HG03520 (cell line): ENCODE data around the gene CIAO2B.
"Not testable (repeated sequence)": the region's sequence is repeated elsewhere in the genome, so short reads cannot be mapped to it uniquely, and the experiment has no call there.

Source experiments
- ATAC-seq: cut with Tn5 transposase; IDR thresholded peaks from one replicate; pipeline ENCODE4 v1.9.1; 2021; ENCODE audit warnings: mild to moderate bottlenecking, moderate library complexity; ENCODE audit not compliant: unreplicated experiment

The CIAO2B gene

DNA sequence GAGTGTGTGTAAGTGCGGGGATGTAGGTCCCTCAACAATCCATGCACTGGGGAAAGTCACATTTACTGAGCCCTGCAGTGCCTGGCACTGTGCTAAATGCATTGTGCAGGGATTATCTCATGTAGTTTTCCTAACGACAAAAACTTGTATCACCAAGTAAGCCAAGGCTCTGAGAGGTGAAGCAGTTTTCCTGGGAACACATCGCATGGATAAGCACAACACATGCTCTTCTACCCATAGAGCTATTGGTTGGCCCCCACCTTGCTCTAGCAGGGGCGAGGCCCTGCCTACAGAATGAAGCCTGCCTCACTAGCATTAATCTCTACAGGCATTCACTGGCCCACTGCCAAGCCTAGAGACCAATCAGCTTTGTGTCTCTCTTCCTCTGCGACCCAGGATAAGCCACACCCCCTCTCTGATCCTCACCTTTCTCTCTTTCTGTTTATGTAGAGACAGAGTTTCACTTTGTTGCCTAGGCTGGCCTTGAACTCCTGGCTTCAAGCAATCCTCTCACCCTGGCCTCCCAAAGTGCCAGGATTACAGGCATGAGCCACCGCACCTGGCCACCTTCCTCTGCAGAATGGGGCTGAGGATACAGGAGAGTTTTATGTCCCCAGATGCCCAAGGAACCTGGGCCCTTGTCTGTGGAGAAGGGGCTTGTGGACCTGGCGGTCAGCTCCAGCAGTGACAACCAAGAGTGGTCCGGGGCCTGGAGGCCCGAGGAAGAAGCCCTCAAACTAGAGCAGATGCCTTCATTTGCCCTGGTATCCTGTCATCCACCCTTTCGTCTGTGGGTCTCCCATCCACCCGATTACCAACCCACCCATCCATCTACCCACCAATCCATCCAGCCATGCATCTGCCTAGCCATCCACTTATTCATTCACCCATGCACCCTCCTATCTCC is 28.3 kb downstream of the CIAO2B start:
- no peak for ATAC-seq

DNA sequence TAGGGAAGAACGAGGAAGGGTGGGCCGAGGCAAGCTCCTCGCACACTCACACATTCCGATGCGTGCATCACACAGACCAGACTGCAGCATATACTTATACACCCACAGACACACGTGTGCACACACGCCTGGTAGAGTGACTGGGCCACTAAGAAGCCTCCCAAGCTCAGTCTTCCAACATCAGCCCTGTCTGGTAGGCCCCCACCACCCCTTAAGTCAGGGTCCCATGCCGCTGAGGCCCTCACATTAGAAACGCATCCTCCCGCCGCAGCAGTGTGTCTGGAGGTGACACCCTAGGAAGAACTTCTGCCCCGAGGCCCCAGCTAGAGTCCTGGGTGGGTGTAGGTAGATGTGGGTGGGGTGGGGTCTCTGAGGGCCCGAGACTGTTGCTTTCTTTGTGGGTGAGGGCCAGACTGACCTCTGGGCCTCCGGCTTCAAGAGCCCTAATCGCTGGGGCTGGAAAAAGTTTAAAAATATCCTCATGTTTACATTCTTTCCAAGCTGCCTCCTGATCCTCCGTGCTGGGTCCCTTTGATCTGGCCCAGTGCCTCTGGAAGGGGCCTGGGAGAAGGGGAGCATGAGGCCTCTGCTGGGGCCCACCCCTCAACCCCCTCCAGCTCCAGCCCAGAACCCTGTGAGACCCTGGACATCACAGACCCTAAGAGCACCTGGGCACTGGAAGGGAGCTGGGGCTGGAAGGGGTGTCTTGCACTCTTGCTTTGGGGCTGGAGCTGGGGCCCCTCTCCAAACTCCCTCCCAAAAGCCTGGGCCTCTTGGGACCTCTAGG is 29.2 kb downstream of the CIAO2B start:
- ATAC-seq = no peak

DNA sequence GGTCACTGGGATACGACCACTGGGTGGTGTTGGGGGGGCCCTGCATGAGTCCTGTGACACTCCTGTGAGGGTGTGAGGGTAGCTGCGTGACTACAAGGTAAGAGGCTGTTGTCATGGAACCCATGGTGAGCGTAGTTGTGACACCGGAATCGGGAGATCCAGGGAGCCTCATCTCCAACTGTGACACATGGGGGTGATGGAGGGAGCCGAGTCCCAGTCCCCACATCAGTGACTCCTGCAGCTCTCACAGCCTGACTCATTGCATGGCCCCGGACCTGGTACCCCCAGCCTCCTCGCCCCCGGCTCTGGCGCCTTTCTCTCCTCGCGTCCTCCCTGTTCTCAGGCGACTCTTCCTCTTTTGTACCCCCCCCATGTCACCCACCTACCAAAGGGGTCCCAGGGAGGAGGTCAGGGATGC is 29.8 kb downstream of the CIAO2B start:
- ATAC-seq = no peak

DNA sequence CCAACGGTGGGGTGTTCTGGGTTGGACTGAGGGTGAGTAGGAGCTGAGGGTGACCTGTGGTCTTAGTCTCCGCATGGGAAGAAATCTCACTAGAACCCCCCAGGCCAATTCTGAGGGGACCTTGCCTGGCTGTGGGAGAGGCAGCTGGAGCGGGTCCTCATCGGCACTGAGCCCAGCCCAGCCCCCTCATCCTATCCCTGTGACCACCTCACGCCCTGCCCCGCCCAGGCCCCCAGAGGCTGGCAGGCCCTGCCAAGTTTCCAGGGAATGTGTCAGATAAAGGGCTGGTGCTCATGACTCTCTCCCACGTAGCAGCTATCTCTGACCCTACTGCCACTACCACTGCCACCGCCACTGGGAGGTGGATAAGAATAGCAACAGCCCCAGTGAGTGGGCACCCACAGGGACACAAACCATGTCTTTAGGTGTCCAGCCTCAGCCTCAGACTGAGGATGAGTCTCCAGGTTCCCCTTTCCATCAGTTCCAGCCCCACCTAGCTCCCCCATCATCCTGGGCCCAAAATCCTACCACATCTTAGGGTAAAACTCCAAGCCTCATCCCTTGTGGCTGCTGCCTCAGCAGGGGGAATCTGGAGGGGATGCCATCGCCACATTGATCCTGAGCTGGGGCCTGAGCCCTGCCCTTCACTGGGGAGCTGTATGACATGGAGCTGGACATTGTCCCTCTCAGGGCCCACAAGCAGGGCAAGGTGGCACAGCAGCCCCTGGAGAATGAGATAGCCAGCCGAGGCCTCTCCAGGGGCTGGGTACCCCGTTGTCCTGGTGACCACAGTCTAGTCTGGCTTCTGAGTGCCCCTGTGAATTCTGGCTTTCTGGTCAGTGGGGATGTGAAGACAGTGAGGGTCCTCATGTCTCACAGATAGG is 30.4 kb downstream of the CIAO2B start:
- no peak for ATAC-seq

DNA sequence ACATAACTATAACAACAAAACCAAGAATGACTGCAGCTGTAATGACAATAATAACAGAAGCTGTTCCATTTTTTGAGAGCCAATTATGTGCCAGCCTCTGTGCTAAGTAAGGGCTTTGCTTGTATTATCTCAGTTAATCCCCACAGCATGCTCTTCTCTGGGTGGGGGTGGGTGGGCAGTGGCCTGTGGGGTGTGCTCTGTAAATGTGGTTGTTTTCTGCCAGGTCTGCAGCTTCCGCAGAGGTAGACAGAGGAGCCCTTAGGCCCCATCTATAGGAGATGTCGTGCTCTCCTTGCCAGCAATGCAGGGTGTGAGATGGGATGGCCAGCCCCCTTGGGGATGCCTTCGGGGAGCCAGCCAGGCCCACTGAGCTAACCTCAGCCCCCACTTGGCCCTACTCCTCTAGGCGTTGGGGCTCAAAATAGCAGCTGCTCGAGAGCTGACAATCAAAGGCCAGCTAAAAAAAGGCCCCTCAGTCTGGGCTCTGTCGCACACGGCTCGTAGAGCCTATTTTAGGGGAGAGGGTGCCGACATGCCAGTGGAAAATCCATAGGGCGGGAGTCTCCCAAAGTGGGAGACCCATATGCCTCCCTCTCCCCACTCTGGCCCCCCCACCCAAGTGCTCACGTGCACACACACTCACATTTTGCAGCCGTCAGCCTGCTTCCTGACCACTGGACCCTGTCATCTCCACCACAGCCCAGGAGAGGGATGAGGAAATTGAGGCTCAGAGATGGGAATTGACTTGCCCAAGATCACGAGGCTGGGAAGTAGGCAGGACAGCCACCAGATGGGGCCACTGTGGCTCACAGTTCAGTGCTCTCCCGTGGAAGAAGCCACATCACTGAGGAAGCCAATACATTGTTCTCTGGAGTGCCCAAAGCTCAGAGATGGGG is 31.3 kb downstream of the CIAO2B start:
- no peak for ATAC-seq

DNA sequence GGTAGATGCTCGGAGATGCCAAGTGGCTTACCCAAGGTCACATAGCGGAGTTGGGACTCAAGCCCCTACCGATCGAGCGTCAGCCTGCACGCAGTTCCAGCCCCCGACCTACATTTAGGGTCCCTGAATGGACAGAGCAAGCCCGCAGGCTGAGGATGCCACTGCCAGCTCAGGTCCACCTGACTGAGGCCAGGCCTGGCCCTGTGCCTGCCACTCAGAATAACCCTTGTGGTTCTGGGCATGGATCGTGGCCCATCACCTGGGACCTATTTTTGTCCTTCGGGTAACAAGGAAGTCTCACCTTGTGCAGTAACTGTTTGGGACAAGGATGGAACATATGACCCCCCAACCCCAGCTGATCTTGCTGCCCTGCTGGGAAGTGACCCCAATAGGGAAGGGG is 32.6 kb downstream of the CIAO2B start:
- ATAC-seq = no peak

DNA sequence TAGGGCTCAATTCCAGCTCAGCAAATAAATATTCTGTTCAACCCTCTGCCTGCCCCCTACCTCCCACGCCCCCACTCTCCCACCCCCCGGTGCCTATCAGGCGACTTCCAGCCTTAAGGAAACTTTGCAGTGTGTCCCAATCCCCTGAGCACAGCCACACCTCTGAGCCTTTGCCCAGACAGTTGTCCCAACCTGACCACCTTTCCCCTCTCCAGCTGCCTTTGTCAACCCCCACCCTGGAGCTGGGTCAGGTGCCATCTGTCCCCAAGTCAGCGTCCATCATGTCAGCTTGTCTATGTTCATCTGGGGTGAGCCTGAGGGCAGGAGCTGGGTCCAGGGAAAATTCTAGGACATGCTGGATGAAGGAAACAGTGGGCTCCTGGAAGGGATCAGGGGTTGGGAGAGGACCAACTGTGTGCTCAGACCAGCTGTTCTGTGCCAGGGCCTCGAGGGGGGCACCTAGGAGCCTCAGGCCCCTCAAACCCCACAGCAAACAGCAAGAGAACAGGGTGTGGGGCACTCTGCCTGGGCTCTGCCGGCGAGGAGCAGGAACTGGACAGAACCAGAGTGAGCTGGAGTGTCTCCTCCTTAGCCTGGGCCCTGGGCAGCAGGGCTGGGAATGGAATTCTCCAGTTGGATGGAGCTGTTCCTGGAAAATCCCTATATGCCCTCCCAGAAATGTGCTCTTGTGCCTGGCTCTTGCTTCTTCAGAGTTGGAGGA is 33.3 kb downstream of the CIAO2B start:
- no peak for ATAC-seq

DNA sequence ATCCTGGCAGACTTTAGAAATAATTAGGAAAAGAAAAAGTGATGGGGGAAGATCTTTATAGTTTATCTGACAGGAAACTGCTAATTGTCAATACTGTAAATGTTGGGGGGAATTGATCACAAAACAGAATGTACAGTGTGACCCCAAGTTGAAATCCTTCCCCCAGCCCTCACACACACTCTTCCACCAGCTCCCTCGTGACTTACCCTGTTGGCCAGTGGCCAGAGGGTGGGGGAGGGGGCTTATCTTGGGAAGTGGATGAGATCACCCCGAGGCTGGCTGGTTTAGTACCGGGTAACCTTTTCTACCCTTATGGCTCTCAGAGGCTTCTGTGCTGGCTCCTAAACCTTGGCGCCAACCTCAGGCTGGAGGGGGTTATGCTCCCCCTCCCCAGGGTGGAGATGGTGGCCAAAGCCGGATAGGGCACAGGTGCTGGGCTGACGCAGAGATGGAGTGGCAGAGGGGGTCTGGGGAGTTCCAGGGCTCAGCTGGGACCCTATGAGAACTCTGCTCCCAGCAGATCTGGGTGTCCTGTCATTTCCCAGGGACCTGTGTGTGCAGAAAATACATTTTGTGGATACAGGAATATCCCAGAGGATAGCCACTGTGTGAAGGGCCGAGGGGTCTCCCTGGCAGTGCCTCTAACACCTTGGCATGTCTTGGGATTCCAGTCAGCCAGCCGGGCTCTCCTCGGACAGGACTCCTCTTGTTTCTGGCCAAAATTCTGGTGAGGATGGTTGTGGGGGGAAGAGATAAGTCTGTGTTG is 34.1 kb downstream of the CIAO2B start:
- no peak for ATAC-seq

DNA sequence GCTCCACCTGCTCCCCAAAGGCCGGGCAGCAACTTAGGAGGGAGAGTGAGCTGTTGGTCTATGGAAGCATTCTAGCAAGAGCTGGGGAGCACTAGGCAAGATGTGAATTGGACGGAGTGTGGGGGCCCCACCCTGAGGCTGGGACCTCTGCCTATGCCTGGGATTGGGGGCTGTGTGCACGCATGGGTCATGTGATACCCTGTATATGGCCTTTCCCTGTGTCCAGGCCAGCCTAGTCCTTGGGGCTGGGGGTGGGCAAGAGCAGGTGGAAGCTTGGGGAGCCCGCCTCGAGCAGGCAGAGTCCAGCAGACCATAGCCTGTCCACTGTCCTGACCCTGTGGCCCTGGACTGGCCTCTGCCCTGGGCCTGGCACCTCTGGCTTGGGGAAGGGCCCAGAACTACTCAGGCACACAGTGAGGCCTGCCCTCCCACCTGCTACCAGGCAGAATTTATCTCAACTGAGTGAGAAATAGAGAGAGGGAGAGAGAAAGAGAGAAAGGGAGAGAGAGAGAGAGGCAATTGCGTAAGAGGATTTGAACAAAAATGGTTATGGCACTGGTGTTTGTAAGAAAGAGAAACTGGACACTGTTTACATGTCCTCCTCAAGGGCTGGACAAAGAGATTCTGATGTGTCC is 34.8 kb downstream of the CIAO2B start:
- no peak for ATAC-seq

DNA sequence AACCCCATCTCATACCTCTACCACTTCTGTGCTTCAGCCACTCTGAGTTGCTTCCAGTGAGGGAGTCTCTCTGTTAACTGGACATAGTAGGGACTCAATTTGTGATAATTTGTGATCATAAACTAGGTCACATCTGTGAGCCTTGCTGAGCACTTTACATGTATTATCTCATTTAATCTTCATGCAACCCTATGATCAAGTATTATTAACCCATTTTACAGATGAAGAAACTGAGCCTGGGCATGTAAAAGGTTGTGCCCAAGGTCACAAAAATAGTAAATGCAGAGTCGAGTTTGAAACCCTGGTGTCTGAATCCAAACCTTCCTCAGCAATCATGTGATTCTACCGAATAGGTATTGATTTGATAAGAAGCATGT is 35.3 kb downstream of the CIAO2B start:
- ATAC-seq = no peak

DNA sequence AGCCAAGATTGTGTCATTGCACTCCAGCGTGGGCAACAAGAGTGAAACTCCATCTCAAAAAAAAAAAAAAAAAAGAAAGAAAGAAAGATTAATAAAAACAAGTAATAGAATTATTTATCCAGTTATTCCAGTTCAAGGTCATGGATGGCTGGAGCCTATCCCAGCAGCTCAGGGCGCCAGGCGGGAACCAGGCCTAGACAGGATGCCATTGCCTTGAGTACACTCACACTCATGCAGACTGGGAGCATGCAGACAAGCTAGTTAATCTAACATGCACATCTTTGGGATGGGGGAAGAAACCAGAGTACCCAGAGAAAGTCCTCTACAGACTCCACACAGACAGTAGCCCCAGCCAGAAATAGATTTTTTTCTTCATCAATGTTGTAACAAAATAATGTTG is 36.0 kb downstream of the CIAO2B start:
- no peak for ATAC-seq

DNA sequence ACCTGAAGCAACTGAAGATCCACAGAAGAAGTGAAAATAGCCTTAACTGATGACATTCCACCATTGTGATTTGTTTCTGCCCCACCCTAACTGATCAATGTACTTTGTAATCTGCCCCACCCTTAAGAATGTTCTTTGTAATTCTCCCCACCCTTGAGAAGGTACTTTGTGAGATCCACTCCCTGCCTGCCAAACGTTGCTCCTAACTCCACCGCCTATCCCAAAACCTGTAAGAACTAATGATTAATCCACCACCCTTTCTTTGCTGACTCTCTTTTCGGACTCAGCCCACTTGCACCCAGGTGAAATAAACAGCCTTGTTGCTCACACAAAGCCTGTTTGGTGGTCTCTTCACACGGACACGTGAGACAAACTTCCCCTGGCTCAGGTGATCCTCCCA is 37.5 kb downstream of the CIAO2B start:
- not testable (repeated sequence) for ATAC-seq

DNA sequence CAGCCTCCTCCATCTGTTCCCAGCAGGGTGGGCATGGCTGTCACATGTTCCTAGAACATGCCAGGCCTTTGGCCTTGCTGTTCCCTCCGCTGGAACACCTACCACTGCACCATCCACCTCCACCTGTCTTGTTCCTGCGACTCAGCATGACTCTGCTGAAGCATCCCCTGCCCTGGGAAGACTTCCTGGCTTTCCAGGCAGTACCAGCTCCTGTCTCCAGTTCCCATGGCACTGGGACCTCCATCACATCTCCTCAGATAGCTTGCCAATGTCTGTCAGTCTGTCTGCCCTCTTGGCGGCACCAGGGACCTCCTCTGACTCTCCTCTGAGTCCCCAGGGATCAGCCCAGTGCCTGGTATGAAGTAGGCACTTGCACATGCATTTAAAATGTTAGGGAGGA is 38.2 kb downstream of the CIAO2B start:
- no peak for ATAC-seq

DNA sequence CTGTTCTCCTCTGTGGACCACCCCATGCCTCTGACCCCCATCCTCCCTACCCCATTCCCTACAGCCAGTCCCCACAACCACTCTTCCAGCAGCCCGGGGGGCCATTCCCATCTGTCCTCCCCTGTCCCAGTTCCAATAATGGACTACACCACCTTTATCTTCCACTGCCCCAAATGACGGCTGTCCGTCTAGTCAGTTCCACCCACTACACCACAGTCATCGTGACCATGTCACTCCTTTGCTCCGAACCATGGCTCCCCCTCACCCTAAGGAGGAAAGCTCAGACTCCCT is 38.6 kb downstream of the CIAO2B start:
- no peak for ATAC-seq

DNA sequence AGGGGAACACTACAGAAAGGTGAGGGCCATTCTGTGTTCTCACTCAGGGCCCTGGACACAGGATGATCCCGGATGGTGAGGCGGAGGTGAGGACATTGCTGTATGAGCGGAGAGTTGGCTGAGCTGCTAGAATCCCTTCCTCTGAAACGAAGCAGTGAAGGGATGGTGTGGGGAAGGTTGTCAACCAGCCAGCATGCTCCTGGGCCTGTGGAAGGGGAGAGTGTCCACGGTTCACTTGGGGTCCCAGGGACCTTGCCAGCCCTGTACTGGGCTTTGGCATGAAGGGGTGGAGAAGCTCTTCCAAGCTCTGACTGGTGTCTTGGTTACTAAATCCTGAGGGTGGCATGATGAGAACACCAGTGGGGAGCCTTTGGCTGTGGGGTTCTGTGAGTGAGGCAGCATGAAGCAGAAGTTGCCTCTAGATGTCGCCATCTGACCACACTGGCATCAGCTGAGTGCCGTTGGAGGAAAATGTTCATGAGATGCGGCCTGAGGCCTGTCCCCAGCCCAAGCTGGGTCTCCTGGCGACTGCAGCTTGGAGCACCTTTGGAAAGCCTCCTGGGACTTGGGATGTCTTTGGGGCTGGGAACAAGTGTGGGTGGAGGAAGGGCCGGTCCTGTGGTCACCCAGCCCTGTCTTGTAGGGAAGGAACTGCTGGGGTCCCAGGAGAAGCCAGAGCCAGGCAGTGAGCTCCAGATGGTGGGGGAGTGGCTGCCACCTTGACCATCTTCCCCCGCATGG is 39.1 kb downstream of the CIAO2B start:
- ATAC-seq = no peak

DNA sequence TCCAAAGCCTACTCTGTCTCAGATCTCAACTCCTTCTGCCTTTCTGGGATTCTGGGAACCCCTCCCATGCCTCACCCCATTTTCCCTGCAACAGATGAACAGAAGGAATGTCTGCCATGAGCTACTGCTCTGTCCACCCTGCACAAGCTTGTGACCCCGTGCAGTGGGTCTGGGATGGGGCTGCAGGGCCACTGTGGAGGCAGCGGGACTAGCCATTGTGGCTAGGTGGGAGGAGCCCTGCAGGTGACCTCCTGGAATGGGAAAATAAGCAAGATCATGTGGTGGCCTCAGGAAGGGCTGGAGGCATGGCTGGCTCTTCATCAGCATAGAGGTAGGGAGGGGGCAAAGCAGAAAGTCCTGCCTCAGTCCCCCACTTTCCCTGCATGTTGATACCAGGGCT is 40.1 kb downstream of the CIAO2B start:
- no peak for ATAC-seq

DNA sequence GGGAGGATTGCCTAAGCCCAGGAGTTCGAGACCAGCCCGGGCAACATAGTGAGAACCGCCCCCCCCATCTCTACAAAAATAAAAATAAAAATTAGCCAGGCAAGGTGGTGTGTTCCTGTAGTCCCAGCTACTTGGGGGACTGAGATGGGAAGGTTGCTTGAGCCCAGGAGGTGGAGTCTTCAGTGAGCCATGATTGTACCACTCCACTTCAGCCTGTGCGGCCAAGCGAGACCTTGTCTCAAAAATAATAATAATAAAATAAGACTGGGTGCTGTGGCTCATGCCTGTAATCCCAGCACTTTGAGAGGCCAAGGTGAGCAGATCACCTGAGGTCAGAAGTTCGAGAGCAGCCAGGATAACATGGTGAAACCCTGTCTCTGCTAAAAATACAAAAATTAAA is 42.4 kb downstream of the CIAO2B start:
- ATAC-seq = no peak

DNA sequence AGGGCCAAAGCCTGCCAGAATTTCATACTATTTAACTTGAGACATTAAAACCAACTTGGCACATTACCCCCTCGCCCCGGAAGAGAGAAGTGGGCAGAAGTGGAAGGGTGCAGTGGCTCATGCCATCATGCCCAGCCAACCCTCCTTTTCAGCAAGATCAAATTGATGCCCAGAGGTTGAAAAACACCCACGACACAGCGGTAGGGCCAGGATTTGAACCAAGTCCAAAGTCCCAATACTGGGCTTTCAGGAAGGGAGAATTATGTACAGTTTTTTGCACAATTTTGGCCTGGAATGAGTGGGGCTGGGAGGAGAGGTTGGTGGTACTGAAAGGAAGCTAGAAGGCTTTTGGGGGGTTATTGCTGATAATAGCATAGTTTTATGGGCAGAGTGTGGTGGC is 42.8 kb downstream of the CIAO2B start:
- no peak for ATAC-seq
